Chondrocyte (in vitro differentiated cells): Measurements from ENCODE around the gene NPIPA1. TPM values are rescaled to one million over a fixed set of nuclear protein-coding genes. Genes with fewer than 3 reads are reported as not detected.
A peak's percentile ranks its signal among the peaks of the same experiment; 100 is the strongest.
"Not testable (repeated sequence)": the region's sequence is repeated elsewhere in the genome, so short reads cannot be mapped to it uniquely, and the experiment has no call there.

Source experiments
- DNase-seq: peaks from one replicate; pipeline ENCODE4 v3.0.0; 2021; ENCODE audit warnings: mixed read lengths, low spot score
- H3K27ac Mint-ChIP-seq: one replicate; pipeline ENCODE4 v1.8.0; 2021; ENCODE audit warnings: mild to moderate bottlenecking, moderate library complexity, mixed read lengths; ENCODE audit not compliant: unreplicated experiment
- H3K27me3 Mint-ChIP-seq: 2 replicates; pipeline ENCODE4 v1.8.0; 2021; ENCODE audit warnings: low read depth, mixed read lengths
- H3K36me3 Mint-ChIP-seq: 2 replicates; pipeline ENCODE4 v1.8.0; 2021; ENCODE audit warnings: low read depth, mixed read lengths
- H3K4me1 Mint-ChIP-seq: 2 replicates; pipeline ENCODE4 v1.8.0; 2021; ENCODE audit warnings: low read depth, mild to moderate bottlenecking, mixed read lengths
- H3K4me3 Mint-ChIP-seq: one replicate; pipeline ENCODE4 v1.8.0; 2021; ENCODE audit warnings: mild to moderate bottlenecking, moderate library complexity, mixed read lengths; ENCODE audit not compliant: unreplicated experiment
- H3K9me3 Mint-ChIP-seq: 2 replicates; pipeline ENCODE4 v1.8.0; 2021; ENCODE audit warnings: low read depth, mixed read lengths
- CTCF ChIP-seq: fragments of 200-600 bp; sonication (generic); IDR thresholded peaks from 2 replicates; pipeline ENCODE4 v1.5.0; 2021; ENCODE audit warnings: antibody characterized with exemption, mild to moderate bottlenecking, moderate library complexity
- total RNA-seq: library from RNA; stranded (reverse); gene quantifications from 3 replicates; pipeline ENCODE4 v1.2.1, GENCODE V29; 2021

Gene NPIPA1
- total RNA-seq, 1 donor from 2014 or later = 143 TPM

DNA sequence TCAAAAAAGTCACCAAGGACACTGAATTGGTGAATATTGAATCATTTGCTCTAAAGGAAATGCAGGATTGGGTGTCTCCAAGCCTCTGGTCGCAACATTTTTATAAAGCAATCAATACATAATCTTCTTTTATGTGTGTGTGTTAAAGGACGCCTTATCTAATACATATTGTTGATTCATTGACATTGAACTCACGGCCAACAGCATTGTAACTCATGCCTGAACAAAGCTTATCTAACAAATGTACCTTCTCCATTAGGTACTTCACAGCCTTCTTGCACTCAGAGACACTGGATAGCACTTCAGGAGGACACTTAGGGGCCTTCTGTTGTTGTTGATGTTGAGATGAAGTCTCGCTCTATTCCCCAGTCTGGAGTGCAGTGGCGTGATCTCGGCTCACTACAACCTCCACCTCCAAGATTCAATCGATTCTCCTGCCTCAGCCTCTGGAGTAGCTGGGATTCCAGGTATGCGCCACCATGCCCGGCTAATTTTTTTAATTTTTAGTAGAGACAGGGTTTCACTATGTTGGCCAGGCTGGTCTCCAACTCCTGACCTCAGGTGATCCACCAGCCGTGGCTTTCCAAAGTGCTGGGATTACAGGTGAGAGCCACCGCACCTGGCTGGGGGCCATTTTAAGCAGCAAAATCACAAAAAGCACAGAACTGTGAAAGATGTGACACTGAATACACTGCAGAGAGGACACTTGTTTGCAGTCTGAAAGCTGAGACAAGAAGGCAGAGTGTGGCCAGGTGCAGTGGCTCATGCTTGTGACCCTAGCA, 24.4 kb downstream of the NPIPA1 start:
- no peak for TF ChIP-seq CTCF
- Mint-ChIP-seq H3K36me3 (peaks cover 6% of the 10 kb centered on the region), H3K27ac (no peak overlapping the region), H3K27me3 (peaks cover 5% of the 10 kb centered on the region), H3K4me3 (no peak overlapping the region), H3K4me1 (no peaks in the 10 kb centered on the region), H3K9me3 (peaks cover 11% of the 10 kb centered on the region)
- peak; percentile 81 for DNase-seq

- Mint-ChIP-seq H3K27me3 (peaks cover 6% of the 10 kb centered on the region), H3K36me3 (peaks cover 6% of the 10 kb centered on the region), H3K27ac (no peak overlapping the region), H3K4me3 (no peak overlapping the region), H3K4me1 (no peaks in the 10 kb centered on the region), H3K9me3 (peaks cover 11% of the 10 kb centered on the region)
- no peak for TF ChIP-seq CTCF
- DNase-seq = peak; percentile 63
These were observed 26.3 kb downstream of the NPIPA1 start for GRCh38 chr16:14963281-14964173.

DNA sequence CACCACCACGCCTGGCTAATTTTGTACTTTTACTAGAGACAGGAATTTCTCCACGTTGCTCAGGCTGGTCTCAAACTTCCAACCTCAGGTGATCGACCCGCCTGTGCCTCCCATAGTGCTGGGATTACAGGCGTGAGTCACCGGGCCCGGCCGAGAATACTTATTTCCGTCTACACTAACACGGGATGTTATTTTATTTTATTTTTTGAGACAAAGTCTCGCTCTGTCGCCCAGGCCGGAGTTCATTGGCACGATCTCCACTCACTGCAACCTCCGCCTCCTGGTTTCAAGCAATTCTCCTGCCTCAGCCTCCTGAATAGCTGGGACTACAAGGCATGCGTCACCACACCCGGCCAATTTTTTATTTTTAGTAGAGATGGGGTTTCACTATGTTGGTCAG, 28.1 kb downstream of the NPIPA1 start:
- H3K27ac Mint-ChIP-seq = no peak overlapping the region
- peaks cover 11% of the 10 kb centered on the region for H3K9me3 Mint-ChIP-seq

GRCh38 chr16:14969795-14970194, 32.6 kb downstream of the NPIPA1 start:
- not testable (repeated sequence) for H3K9me3 Mint-ChIP-seq, H3K27me3 Mint-ChIP-seq, H3K27ac Mint-ChIP-seq, H3K4me3 Mint-ChIP-seq, H3K36me3 Mint-ChIP-seq, H3K4me1 Mint-ChIP-seq, DNase-seq

More for the DNA sequence above, 28.1 kb downstream of the NPIPA1 start:
- no peak for TF ChIP-seq CTCF
- Mint-ChIP-seq H3K27me3 (peaks cover 6% of the 10 kb centered on the region), H3K4me3 (no peak overlapping the region), H3K36me3 (peaks cover 5% of the 10 kb centered on the region), H3K4me1 (no peaks in the 10 kb centered on the region)
- DNase-seq = peak; percentile 72

GRCh38 chr16:14971621-14972228, 34.5 kb downstream of the NPIPA1 start:
- H3K36me3 Mint-ChIP-seq, H3K4me3 Mint-ChIP-seq, DNase-seq, H3K27ac Mint-ChIP-seq, H3K9me3 Mint-ChIP-seq, H3K27me3 Mint-ChIP-seq: not testable (repeated sequence)
- peaks cover 12% of the 10 kb centered on the region for H3K4me1 Mint-ChIP-seq

DNA sequence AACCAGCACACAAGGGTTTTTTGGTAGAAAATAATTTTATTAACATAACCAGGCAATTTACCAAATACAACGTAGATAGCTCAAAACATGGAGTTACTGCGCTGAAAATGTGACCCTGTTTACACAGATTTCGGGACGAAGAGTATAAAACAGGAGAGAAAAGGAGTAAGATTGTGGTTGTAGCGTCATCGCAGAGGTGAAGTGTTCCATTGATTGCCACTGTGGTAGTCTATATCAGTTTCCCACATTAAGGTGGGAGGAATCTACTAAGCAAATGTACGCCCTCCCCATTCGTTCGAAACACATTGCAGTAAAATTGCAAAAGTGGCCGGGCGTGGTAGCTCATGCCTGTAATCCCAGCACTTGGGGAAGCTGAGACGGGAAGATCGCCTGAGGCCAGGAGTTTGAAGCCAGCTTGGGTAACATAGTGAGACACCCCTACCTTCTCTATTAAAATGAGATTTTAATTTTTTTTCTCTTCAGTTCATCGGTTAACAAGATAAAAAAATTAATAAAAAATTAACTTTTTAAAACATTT, 36.6 kb downstream of the NPIPA1 start:
- DNase-seq, H3K27ac Mint-ChIP-seq, H3K27me3 Mint-ChIP-seq, H3K36me3 Mint-ChIP-seq, H3K9me3 Mint-ChIP-seq: not testable (repeated sequence)
- H3K4me3 Mint-ChIP-seq = peak overlapping the region; percentile 46
- H3K4me1 Mint-ChIP-seq = peaks cover 26% of the 10 kb centered on the region

DNA sequence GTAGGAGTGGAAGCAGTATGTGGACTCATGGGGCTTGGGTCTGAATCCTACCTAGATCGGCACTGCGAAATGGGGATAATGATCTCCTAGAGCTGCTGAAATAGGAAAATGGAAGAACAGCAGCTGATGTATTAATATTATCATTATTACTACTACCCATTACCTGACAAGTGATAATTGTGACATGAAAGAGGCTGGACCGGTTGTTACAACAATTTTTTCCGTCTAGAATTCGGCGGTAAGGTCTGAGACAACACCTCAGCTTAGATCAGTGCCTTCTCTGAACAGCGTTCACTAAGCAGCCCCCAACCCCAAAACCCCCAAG, 37.0 kb downstream of the NPIPA1 start:
- Mint-ChIP-seq H3K4me1 (peaks cover 30% of the 10 kb centered on the region), H3K4me3 (peak overlapping the region; percentile 90), H3K27ac (peak overlapping the region; percentile 92)
- not testable (repeated sequence) for H3K27me3 Mint-ChIP-seq, H3K9me3 Mint-ChIP-seq, DNase-seq, H3K36me3 Mint-ChIP-seq
